HepG2 (cell line): ENCODE measurements around the gene MAP3K3. TPM values are rescaled to one million over a fixed set of nuclear protein-coding genes. Genes with fewer than 3 reads are reported as not detected.
A peak's percentile ranks its signal among the peaks of the same experiment; 100 is the strongest.

Source experiments
- MBNL3 ChIP-seq: fragments of 250-450 bp; sonication (Bioruptor Pico); conservative IDR thresholded peaks from 2 replicates; pipeline ENCODE4 v1.8.0; 2022; ENCODE audit warnings: mild to moderate bottlenecking, inconsistent platforms
- MTA1 ChIP-seq: sonication (generic); formaldehyde crosslinking; IDR thresholded peaks from 2 replicates; pipeline ENCODE4 v1.4.0; 2020; ENCODE audit warnings: missing genetic modification reagents, mild to moderate bottlenecking, borderline replicate concordance
- ZBTB26 ChIP-seq: IDR thresholded peaks from 2 replicates; pipeline ENCODE4 v1.6.1; 2016; ENCODE audit warnings: missing compliant biosample characterization, missing genetic modification reagents, borderline replicate concordance
- ZFX ChIP-seq: sonication (generic); formaldehyde crosslinking; IDR thresholded peaks from 2 replicates; pipeline ENCODE4 v1.4.0; 2020; ENCODE audit warnings: mild to moderate bottlenecking, low read depth, missing genetic modification reagents, moderate library complexity
- ZNF20 ChIP-seq: sonication (generic); formaldehyde crosslinking; IDR thresholded peaks from 2 replicates; pipeline ENCODE4 v1.4.0; 2020; ENCODE audit warnings: mild to moderate bottlenecking, moderate library complexity, missing genetic modification reagents
- ZNF260 ChIP-seq: sonication (generic); formaldehyde crosslinking; IDR thresholded peaks from 2 replicates; pipeline ENCODE4 v1.4.0; 2020; ENCODE audit warnings: missing genetic modification reagents, low read depth, mild to moderate bottlenecking, borderline replicate concordance
- polyA plus RNA-seq, 8 experiments: library from polyadenylated mRNA; depleted of rRNA in 3 of 8; stranded (reverse) in 7 of 8; unstranded in 1 of 8; fragments of >200 nt; fragmentation: Illumina TruSeq in 4 of 8; extraction: Trizol in 4 of 8; gene quantifications; 2 replicates each; pipeline versions ENCODE4 v1.2.1 to v1.2.3, GENCODE V29; 2011 to 2016; ENCODE audit warnings: low read depth in 4 of 8, missing spikeins in 1 of 8, mixed read lengths in 1 of 8; ENCODE audit not compliant: insufficient read depth in 1 of 8
- total RNA-seq, 5 experiments: library from RNA; depleted of rRNA; stranded (reverse); fragments of >200 nt; fragmentation: Illumina TruSeq; extraction: Trizol; gene quantifications; 2 replicates each; pipeline ENCODE4 v1.2.3, GENCODE V29; 2016; ENCODE audit warnings: low read depth in 1 of 5
- TF ChIP-seq, protein P1 (sequence below): sonication (generic); formaldehyde crosslinking; IDR thresholded peaks from 2 replicates; pipeline ENCODE4; 2020; ENCODE audit warnings: missing genetic modification reagents, mild to moderate bottlenecking, borderline replicate concordance
- TF ChIP-seq, protein P2 (sequence below): sonication (generic); formaldehyde crosslinking; IDR thresholded peaks from 2 replicates; pipeline ENCODE4 v1.9.0; 2021; ENCODE audit warnings: missing genetic modification reagents, borderline replicate concordance
- TF ChIP-seq, protein P3 (sequence below): IDR thresholded peaks from 2 replicates; pipeline ENCODE4 v1.6.1; 2018; ENCODE audit warnings: missing genetic modification reagents, mild to moderate bottlenecking, missing compliant biosample characterization
- TF ChIP-seq, protein P4 (sequence below): sonication (generic); formaldehyde crosslinking; IDR thresholded peaks from 2 replicates; pipeline ENCODE4 v1.4.0; 2020; ENCODE audit warnings: mild to moderate bottlenecking, low read depth, missing genetic modification reagents
- TF ChIP-seq, protein P5 (sequence below): IDR thresholded peaks from 2 replicates; pipeline ENCODE4 v1.6.1; 2012; ENCODE audit warnings: low read length, improper control_type of control experiment

MAP3K3 gene
- total and polyA plus RNA-seq, 2 of the 13 experiments (the other 11 are each of a cell fraction or from before 2014, with no cell fraction given): 17.7 to 21.8 TPM

DNA sequence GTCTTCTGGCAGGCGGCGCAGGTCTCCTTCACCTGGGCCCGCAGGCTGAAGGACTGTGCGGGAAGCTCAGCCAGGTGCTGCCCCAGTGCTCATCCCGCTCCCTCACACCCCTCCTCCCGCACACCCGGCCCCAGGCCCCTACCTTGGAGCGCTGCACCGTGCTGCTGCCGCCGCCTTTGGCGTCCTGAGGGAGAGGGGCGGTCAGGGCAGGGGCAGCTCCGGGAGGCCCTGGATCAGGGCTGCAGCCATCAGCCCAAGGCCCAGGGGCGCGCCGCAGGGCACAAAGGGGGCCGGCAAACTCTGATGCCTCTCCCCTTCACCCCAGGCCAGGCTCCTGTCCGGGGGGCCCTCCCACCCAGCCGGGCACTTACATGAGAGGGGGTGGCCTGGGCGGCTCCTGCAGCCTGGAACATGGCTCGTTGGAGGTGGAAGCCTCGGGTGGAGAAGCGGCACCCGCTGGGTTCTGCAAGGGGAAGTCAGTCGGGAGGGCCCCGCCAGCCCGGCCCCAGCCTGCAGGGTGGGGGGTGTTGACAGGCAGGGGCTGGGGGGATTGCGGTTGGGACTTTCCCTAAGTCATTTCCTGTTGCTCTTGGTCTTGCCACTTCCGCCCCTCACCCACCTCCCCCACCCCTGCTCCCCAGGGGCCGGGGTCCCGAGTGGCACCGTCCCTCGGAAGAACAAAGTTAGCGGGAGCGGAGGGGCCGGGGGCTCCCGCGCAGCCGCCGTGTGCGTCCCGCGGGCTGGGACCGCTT lies 76.8 kb downstream of the MAP3K3 start (continued):
- TF ChIP-seq, protein P1, sequence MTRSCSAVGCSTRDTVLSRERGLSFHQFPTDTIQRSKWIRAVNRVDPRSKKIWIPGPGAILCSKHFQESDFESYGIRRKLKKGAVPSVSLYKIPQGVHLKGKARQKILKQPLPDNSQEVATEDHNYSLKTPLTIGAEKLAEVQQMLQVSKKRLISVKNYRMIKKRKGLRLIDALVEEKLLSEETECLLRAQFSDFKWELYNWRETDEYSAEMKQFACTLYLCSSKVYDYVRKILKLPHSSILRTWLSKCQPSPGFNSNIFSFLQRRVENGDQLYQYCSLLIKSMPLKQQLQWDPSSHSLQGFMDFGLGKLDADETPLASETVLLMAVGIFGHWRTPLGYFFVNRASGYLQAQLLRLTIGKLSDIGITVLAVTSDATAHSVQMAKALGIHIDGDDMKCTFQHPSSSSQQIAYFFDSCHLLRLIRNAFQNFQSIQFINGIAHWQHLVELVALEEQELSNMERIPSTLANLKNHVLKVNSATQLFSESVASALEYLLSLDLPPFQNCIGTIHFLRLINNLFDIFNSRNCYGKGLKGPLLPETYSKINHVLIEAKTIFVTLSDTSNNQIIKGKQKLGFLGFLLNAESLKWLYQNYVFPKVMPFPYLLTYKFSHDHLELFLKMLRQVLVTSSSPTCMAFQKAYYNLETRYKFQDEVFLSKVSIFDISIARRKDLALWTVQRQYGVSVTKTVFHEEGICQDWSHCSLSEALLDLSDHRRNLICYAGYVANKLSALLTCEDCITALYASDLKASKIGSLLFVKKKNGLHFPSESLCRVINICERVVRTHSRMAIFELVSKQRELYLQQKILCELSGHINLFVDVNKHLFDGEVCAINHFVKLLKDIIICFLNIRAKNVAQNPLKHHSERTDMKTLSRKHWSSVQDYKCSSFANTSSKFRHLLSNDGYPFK: no peak; the same call in 1 of the 2 replicates
- TF ChIP-seq, protein P2, sequence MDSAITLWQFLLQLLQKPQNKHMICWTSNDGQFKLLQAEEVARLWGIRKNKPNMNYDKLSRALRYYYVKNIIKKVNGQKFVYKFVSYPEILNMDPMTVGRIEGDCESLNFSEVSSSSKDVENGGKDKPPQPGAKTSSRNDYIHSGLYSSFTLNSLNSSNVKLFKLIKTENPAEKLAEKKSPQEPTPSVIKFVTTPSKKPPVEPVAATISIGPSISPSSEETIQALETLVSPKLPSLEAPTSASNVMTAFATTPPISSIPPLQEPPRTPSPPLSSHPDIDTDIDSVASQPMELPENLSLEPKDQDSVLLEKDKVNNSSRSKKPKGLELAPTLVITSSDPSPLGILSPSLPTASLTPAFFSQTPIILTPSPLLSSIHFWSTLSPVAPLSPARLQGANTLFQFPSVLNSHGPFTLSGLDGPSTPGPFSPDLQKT (CRISPR knock-in tag): no peak
- TF ChIP-seq, protein P3, sequence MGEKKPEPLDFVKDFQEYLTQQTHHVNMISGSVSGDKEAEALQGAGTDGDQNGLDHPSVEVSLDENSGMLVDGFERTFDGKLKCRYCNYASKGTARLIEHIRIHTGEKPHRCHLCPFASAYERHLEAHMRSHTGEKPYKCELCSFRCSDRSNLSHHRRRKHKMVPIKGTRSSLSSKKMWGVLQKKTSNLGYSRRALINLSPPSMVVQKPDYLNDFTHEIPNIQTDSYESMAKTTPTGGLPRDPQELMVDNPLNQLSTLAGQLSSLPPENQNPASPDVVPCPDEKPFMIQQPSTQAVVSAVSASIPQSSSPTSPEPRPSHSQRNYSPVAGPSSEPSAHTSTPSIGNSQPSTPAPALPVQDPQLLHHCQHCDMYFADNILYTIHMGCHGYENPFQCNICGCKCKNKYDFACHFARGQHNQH (CRISPR knock-in tag): no peak
- TF ChIP-seq MBNL3 (CRISPR knock-in tag): no peak
- TF ChIP-seq ZNF260 (CRISPR knock-in tag): no peak
- TF ChIP-seq ZFX (CRISPR knock-in tag): no peak
- TF ChIP-seq ZNF20 (CRISPR knock-in tag): no peak
- TF ChIP-seq, protein P4, sequence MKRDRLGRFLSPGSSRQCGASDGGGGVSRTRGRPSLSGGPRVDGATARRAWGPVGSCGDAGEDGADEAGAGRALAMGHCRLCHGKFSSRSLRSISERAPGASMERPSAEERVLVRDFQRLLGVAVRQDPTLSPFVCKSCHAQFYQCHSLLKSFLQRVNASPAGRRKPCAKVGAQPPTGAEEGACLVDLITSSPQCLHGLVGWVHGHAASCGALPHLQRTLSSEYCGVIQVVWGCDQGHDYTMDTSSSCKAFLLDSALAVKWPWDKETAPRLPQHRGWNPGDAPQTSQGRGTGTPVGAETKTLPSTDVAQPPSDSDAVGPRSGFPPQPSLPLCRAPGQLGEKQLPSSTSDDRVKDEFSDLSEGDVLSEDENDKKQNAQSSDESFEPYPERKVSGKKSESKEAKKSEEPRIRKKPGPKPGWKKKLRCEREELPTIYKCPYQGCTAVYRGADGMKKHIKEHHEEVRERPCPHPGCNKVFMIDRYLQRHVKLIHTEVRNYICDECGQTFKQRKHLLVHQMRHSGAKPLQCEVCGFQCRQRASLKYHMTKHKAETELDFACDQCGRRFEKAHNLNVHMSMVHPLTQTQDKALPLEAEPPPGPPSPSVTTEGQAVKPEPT (CRISPR knock-in tag): no peak
- peak; percentile 38; the same call in 1 of the 2 replicates for TF ChIP-seq MTA1
- TF ChIP-seq, protein P5, sequence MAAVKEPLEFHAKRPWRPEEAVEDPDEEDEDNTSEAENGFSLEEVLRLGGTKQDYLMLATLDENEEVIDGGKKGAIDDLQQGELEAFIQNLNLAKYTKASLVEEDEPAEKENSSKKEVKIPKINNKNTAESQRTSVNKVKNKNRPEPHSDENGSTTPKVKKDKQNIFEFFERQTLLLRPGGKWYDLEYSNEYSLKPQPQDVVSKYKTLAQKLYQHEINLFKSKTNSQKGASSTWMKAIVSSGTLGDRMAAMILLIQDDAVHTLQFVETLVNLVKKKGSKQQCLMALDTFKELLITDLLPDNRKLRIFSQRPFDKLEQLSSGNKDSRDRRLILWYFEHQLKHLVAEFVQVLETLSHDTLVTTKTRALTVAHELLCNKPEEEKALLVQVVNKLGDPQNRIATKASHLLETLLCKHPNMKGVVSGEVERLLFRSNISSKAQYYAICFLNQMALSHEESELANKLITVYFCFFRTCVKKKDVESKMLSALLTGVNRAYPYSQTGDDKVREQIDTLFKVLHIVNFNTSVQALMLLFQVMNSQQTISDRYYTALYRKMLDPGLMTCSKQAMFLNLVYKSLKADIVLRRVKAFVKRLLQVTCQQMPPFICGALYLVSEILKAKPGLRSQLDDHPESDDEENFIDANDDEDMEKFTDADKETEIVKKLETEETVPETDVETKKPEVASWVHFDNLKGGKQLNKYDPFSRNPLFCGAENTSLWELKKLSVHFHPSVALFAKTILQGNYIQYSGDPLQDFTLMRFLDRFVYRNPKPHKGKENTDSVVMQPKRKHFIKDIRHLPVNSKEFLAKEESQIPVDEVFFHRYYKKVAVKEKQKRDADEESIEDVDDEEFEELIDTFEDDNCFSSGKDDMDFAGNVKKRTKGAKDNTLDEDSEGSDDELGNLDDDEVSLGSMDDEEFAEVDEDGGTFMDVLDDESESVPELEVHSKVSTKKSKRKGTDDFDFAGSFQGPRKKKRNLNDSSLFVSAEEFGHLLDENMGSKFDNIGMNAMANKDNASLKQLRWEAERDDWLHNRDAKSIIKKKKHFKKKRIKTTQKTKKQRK: no peak
- TF ChIP-seq ZBTB26 (CRISPR knock-in tag): no peak
